GM10847 (cell line): ENCODE results near the gene SLC37A1.

Experiments used
- POLR2A ChIP-seq: IDR thresholded peaks from 2 replicates; pipeline ENCODE4 v1.6.1; 2011; ENCODE audit not compliant: insufficient read length; ENCODE audit errors: extremely low read depth

Gene SLC37A1

DNA sequence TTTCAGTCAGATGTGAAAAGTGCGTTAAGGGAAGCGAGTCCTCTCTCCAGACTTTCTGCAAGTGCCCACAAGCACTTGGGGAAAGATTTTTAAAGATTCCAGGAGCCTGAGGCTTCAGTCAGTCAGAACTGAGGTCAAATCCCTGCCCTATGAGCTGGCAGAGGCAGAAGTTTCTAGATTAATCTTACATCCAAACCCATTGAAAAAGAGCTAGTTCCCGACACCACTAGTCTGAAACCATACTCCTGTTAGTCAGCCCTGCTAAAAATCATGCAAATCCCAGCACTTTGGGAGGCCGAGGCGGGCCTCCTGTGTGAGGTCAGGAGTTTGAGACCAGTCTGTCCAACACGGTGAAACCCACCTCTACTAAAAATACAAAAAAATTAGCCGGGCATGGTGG, 38.6 kb upstream of the SLC37A1 start:
- no peak for TF ChIP-seq POLR2A

- no peak for TF ChIP-seq POLR2A
These were observed 37.9 kb upstream of the SLC37A1 start for GRCh38 chr21:42475526-42476387.

- TF ChIP-seq POLR2A: no peak
These were observed 37.0 kb upstream of the SLC37A1 start for GRCh38 chr21:42476388-42477331.

DNA sequence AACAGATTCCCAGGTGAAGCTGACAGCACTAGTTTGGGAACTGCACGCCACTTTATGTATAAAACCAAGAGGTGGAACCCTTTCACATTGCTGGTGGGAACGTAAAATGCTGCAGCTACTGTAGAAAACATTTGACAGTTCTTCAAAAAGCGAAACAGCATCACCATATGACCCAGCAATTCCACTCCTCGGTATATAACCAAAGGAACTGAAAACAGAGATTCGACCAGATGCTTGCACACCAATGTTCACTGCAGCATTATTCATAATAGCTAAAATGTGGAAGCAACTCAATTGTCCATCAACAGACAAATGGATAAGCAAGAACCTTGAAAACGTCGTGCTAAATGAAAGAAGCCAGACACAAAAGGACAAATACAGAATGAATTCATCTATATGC, 35.1 kb upstream of the SLC37A1 start:
- TF ChIP-seq POLR2A: no peak

GRCh38 chr21:42479582-42479981, 34.1 kb upstream of the SLC37A1 start:
- TF ChIP-seq POLR2A: no peak

DNA sequence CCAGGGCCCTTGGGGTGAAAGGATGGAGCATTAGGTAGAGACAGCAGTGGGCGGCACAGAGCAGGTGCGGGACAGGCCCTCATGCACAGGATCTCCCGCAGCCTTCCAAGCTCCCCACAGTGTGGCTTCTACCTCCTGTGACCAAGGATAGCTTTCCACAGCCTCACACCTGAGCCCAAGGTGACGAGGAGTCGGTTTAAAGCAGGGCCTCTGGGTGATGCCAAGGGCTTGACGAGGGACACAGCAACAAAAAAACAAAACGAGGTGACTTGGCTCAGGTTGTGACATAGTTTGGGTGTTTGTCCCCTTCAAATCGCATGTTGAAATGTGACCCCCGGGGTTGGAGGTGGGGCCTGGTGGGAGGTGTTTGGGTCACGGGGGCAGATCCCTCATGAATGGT, 32.9 kb upstream of the SLC37A1 start:
- no peak for TF ChIP-seq POLR2A

- TF ChIP-seq POLR2A: no peak
These were observed 32.5 kb upstream of the SLC37A1 start for GRCh38 chr21:42481169-42481568.

- TF ChIP-seq POLR2A: no peak
These were observed 28.7 kb upstream of the SLC37A1 start for GRCh38 chr21:42484966-42485365.

DNA sequence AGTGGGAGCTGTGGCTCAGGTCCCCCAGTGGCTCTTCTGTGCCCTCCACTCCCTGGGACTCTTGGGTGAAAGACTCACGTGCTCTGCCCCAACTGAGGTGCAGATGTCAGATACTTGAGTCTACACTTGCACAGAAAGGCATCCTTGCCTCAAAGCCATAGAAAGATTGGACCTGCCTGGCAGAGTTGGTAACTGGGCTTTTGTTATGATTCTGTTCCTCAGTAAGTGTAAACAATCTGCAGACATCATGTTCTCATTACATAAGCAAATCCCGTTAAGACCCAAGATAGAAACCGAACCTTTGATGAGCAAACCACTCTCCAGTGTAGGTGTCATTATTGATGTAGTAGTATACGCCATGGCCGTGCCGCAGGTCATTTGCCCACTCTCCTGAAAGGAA, 27.6 kb upstream of the SLC37A1 start:
- no peak for TF ChIP-seq POLR2A

DNA sequence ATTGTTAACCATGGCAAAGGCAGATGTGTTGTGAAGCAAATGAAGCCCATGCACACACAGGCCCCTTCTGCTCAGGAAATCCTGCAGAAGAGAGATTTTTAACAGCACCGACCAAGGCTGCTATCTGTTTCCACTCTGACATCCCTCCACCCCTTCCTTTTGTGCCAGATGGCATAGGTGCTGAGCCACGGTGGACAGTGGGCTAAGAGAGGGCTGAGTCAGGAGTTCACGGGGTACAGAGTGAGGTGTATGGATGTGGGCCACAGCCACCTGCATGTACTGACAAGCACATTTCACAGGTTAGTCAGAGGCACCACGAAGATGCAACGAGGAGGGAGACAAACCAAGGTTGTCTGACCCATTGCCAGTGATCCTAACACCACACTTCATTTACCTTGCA, 27.1 kb upstream of the SLC37A1 start:
- no peak for TF ChIP-seq POLR2A

- TF ChIP-seq POLR2A: no peak
These were observed 24.6 kb upstream of the SLC37A1 start for GRCh38 chr21:42489006-42489563.

DNA sequence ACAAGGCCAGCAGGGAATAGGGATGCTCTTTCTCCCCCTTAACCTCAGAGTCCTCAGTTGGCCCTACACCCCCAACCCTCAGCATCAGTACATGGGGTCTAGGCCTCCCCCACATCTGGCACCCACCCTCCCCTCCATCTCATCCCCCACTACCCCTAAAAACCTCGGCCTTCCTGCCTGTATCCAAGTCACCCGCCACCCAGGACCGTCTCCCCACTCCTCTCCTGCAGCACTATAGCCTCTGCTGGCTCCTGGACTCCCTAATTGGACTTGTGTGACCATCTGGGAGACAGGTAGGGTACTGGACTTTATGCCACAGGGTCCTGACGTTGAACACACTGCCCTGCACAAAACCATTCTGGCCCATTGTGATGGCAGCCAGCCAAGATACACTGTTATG, 23.7 kb upstream of the SLC37A1 start:
- TF ChIP-seq POLR2A: no peak

GRCh38 chr21:42490720-42491119, 22.9 kb upstream of the SLC37A1 start:
- TF ChIP-seq POLR2A: no peak

DNA sequence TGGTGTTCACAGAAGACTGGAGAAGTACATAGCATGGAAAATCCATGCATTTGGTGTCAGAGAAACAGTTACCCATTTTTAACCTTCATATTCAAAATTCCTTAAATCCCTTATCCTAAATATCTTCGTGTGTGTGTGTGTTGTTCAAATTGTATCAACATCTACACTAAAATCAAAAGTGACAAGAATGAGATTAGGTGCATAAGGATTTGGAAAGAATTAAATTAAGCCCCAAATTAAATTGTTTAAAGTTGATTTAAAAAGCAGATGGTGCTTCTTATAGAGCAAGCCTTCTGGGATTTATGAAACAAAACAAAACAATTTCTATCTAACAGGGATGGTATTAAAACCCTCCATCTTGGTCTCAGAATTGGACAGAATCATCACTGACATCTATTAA, 22.3 kb upstream of the SLC37A1 start:
- TF ChIP-seq POLR2A: no peak

GRCh38 chr21:42492201-42492600, 21.5 kb upstream of the SLC37A1 start:
- TF ChIP-seq POLR2A: no peak

GRCh38 chr21:42493109-42494060, 20.3 kb upstream of the SLC37A1 start:
- TF ChIP-seq POLR2A: no peak
